Measurements from ENCODE around the gene AGAP3. TPM values are rescaled to one million over a fixed set of nuclear protein-coding genes. Genes with fewer than 3 reads are reported as not detected.

The AGAP3 gene
- total and polyA plus RNA-seq, 12 donors, result 40.2 to 93.4 (median 50.3) TPM

- no peaks in the 10 kb centered on the region for H3K9me3 ChIP-seq
- H3K4me3 ChIP-seq, result peak overlapping the region in 6 of 10 donors; percentile 18 to 35 (median 26)
- peak overlapping the region in 2 of 10 donors; percentile 52 to 62 for H3K27ac ChIP-seq
- H3K4me1 ChIP-seq, result peaks cover 3 to 32% (median 19%) of the 10 kb centered on the region in 9 donors
- intact Hi-C loops (cut with DNase I), result loop anchor here in 3 of 10 donors (10.0 kb wide), 3 partner anchors 61 to 221 kb away; partner anchors contain the start of genes CDK5 (in 1 of the 3) and SLC4A2 (in 1 of the 3)
- no peak for TF ChIP-seq CTCF (IDR thresholded peaks at IDR 0.05)
- DNase-seq (no peak), ATAC-seq (peak in 3 of 8 donors; percentile 1 to 28 (median 9))
- whole genome bisulfite sequencing, 2 donors, result 80 to 82% methylated on average over 14 of the region's 14 CpGs
- no peaks in the 10 kb centered on the region for H3K27me3 ChIP-seq
- H3K36me3 ChIP-seq, result peaks cover 0 to 40% (median 19%) of the 10 kb centered on the region in 9 donors
Measured at GRCh38 chr7:151115836-151116418, 29.7 kb downstream of the AGAP3 start.

DNA sequence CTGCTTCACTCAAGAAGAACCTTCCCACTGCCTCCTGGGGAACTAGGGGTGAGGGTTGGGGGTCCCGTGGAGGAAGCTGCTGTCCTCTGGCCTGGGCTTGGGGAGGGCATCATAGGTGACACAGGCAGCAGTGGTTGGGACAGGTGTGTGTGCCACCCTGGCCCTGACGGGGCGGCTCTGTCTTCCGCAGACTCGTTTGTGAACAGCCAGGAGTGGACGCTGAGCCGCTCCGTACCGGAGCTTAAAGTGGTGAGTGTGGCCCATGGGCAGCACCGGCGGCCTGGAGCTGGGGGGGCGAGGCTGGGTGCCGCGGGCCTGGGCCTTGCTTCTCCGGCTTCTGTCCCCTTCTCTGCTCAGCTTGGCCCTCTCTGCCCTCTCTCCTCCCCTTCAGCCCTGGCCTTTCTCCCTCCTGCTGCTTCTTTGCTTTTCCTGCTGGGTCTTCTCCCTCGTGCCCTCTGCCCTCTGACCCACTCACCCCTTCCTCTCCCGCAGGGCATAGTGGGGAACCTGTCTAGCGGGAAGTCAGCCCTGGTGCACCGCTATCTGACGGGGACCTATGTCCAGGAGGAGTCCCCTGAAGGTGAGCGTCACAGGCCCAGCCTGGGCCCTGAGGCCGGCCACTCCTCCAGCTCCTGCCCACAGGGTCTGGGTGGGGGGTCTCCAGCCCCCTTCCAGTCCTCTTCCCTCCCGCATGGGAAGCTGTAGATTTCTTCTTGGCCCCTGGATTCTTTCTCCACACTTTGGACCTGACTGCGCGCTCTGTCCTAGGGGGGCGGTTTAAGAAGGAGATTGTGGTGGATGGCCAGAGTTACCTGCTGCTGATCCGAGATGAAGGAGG is 30.5 kb downstream of the AGAP3 start:
- Histone ChIP-seq H3K9me3 (no peaks in the 10 kb centered on the region), H3K4me1 (peaks cover 3 to 26% (median 13%) of the 10 kb centered on the region in 9 donors), H3K27ac (no peak overlapping the region), H3K4me3 (no peak overlapping the region), H3K27me3 (no peaks in the 10 kb centered on the region), H3K36me3 (peaks cover 0 to 49% (median 21%) of the 10 kb centered on the region in 9 donors)
- no peak for TF ChIP-seq CTCF (IDR thresholded peaks at IDR 0.05)
- 95% methylated on average over 27 of the region's 27 CpGs for WGBS, 2 donors
- intact Hi-C loops (cut with DNase I), result loop anchor here in 3 of 10 donors (10.0 kb wide), 3 partner anchors 62 to 222 kb away; partner anchors contain the start of genes CDK5 (in 1 of the 3) and SLC4A2 (in 1 of the 3)
- no peak for ATAC-seq
- DNase-seq, result no peak

DNA sequence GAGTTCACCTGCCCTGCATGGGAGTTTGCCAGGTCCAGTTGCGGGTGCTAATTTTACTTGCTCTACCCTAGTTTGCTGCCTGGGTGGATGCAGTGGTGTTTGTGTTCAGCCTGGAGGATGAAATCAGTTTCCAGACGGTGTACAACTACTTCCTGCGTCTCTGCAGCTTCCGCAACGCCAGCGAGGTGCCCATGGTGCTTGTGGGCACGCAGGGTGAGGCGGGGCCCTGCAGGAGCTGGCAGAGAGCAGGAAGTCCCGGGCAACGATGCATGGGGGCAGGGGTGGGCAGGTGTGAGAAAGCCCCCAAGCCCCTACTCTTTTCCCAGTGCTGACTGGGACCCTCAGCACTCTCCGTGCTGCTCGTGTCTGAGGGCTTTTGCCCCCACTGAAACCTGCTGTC is 31.3 kb downstream of the AGAP3 start:
- DNase-seq (no peak), ATAC-seq (no peak)
- Histone ChIP-seq H3K9me3 (no peaks in the 10 kb centered on the region), H3K4me1 (peaks cover 6 to 23% (median 13%) of the 10 kb centered on the region in 9 donors), H3K36me3 (peaks cover 0 to 56% (median 21%) of the 10 kb centered on the region in 9 donors), H3K27me3 (no peaks in the 10 kb centered on the region), H3K27ac (no peak overlapping the region), H3K4me3 (no peak overlapping the region)
- WGBS, 2 donors, result 92 to 93% methylated on average over 12 of the region's 12 CpGs
- TF ChIP-seq CTCF (IDR thresholded peaks at IDR 0.05), result no peak
- intact Hi-C loops (cut with DNase I), result loop anchor here in 3 of 10 donors (10.0 kb wide), 3 partner anchors 63 to 223 kb away; partner anchors contain the start of genes CDK5 (in 1 of the 3) and SLC4A2 (in 1 of the 3)

All from heart right ventricle (tissue), 16 donors.